GM18519 (cell line): ENCODE results near the gene ZSWIM1.
A peak's percentile ranks its signal among the peaks of the same experiment; 100 is the strongest.

Experiments
- ATAC-seq: cut with Tn5 transposase; IDR thresholded peaks from one replicate; pipeline ENCODE4 v1.9.1; 2021; ENCODE audit warnings: mild to moderate bottlenecking, moderate library complexity; ENCODE audit not compliant: unreplicated experiment, low FRiP score

ZSWIM1 gene

GRCh38 chr20:45880988-45881788 is at the start of gene ZSWIM1:
TSS of gene ZSWIM1 (plus strand) at chr20:45881227. CDS start at chr20:45882593, 1,366 bp downstream.
- peak; percentile 96 for ATAC-seq

DNA sequence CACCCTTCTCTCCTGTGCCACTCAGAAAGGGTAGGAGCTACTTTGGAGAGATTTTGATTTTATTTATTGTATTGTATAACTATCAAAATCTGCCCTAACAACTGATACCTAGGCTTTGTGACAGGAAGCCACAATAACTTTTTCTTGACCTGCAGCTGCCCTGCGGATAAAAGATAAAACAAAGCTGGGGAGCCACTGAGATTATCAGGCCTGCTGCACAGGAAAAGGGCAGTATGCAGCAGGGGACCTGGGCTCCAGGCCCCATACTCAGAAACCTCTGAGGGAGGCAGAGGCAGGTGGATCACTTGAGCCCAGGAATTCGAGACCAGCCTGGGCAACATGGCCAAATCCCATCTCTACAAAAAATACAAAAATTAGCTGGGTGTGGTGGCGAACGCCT is 48.4 kb upstream of the ZSWIM1 start:
- ATAC-seq = no peak

GRCh38 chr20:45833030-45833882 is 47.8 kb upstream of the ZSWIM1 start, which contains the start of gene SNX21:
TSS of gene SNX21 (plus strand) at chr20:45833799. CDS start at chr20:45833920, 121 bp downstream.
- ATAC-seq = no peak

- no peak for ATAC-seq
Observed at GRCh38 chr20:45833883-45834796, 46.9 kb upstream of the ZSWIM1 start.

- no peak for ATAC-seq
Observed at GRCh38 chr20:45834797-45835161, 46.2 kb upstream of the ZSWIM1 start.

- ATAC-seq = no peak
Observed at GRCh38 chr20:45835329-45835765, 45.7 kb upstream of the ZSWIM1 start.

DNA sequence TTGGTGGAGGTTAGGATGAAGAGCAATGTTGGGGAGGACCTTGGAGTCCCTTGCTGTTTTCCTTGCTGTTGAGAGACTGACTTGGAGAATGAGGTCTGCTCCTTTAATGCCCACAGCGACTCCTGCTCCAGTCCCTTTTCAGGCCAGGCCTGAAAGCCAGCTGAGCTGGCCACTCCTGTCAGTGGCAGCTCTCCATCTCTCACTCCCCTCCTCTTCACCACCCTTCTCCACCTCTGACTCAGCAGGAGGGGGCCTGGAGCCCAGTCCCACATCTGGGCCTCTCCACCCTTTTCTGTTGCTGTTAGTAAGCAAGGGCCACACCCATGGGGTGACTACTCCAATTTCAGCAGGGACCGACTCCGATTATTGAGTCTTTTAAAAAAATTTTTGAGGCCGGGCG is 45.2 kb upstream of the ZSWIM1 start:
- no peak for ATAC-seq

- no peak for ATAC-seq
Observed at GRCh38 chr20:45836841-45837240, 44.2 kb upstream of the ZSWIM1 start.

GRCh38 chr20:45840700-45841198 is 40.3 kb upstream of the ZSWIM1 start:
- ATAC-seq = no peak

GRCh38 chr20:45841407-45842129 is 39.5 kb upstream of the ZSWIM1 start:
- ATAC-seq = no peak

- no peak for ATAC-seq
Observed at GRCh38 chr20:45842169-45842812, 38.7 kb upstream of the ZSWIM1 start.

- ATAC-seq = no peak
Observed at GRCh38 chr20:45843506-45843905, 37.5 kb upstream of the ZSWIM1 start.

DNA sequence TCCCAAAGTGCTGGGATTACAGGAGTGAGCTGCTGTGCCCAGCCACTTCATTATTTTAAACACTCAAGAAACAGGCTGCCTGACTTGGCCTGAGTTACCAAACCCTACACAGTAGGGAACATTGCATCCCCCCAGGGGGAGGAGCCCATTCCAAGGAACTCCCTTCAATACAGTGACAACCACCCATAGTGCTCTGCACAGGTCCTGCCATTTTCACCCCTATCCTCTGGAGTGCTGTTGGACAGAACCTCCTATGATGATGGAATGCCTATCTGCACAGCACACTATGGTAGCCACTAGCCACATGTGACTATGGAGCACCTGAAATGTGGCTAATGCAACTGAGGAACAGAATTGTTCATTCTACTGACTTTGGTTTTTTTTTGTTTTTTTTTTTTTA is 35.6 kb upstream of the ZSWIM1 start:
- ATAC-seq = no peak

GRCh38 chr20:45848421-45848820 is 32.6 kb upstream of the ZSWIM1 start:
- no peak for ATAC-seq

DNA sequence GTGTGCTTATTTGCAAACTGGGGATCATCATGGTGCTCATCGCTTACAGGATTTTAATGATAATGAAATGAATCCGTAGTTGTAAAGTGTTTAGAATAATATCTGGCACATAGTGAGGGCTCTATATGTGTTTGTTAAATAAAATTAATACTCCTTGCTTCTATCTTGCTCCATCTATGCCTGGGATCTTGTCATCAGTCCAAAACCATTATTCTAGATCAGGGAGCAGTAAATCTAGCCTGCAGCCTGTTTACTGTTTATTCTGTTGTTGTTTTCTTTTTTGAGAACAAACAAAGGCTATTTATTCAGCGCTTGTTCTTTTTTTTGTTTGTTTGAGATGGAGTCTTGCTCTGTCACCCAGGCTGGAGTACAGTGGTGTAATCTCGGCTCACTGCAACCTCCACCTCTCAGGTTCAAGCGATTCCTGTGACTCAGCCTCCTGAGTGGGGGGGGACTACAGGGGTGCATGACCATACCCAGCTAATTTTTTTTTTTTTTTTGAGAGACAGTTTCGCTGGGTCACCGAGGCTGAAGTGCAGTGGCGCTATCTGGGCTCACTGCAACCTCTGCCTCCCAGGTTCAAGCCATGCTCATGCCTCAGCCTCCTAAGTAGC is 32.0 kb upstream of the ZSWIM1 start:
- no peak for ATAC-seq

- ATAC-seq = no peak
Observed at GRCh38 chr20:45850238-45850637, 30.8 kb upstream of the ZSWIM1 start.

- no peak for ATAC-seq
Observed at GRCh38 chr20:45850926-45851325, 30.1 kb upstream of the ZSWIM1 start.

GRCh38 chr20:45851501-45851900 is 29.5 kb upstream of the ZSWIM1 start:
- ATAC-seq = no peak

GRCh38 chr20:45852326-45852725 is 28.7 kb upstream of the ZSWIM1 start:
- no peak for ATAC-seq
